Adrenal gland (tissue), 12 donors: Measurements from ENCODE around the gene ATP6V0A4. TPM values are rescaled to one million over a fixed set of nuclear protein-coding genes. Genes with fewer than 3 reads are reported as not detected.

Experiments
- DNase-seq, 7 donors: peaks; one replicate each; pipeline ENCODE4 v3.0.0-alpha.2; 2019 to 2020
- H3K27ac ChIP-seq, 5 donors: fragments of 200-600 bp; sonication (generic) in 4 of 5; 1 replicate in 3 of 5; 2 replicates in 2 of 5; pipeline versions ENCODE4 v1.5.1 to v1.8.0; 2016 to 2020; ENCODE audit warnings: mild to moderate bottlenecking in 1 of 5
- H3K27me3 ChIP-seq: fragments of 200-600 bp; 2 replicates; pipeline ENCODE4 v1.8.0; 2021
- H3K36me3 ChIP-seq, 2 donors: fragments of 200-600 bp; replicated peaks in 1 of 2; 1 replicate in 1 of 2; 2 replicates in 1 of 2; pipeline versions ENCODE4 v1.5.1 to v1.8.0; 2018 to 2022
- H3K4me1 ChIP-seq, 2 donors: fragments of 200-600 bp; replicated peaks in 1 of 2; 1 replicate in 1 of 2; 2 replicates in 1 of 2; pipeline versions ENCODE4 v1.5.1 to v1.8.0; 2018 to 2021
- H3K4me3 ChIP-seq, 4 donors: fragments of 200-600 bp; sonication (generic) in 3 of 4; one replicate each; pipeline ENCODE4 v1.5.1; 2016 to 2018
- H3K9me3 ChIP-seq, 3 donors: fragments of 200-600 bp; sonication (generic) in 1 of 3; replicated peaks in 1 of 3; 1 replicate in 2 of 3; 2 replicates in 1 of 3; pipeline versions ENCODE4 v1.5.1 to v1.8.0; 2016 to 2021
- POLR2A ChIP-seq, 2 donors: fragments of 450-650 bp; IDR thresholded peaks; one replicate each; pipeline ENCODE4 v1.6.1; 2017; ENCODE audit warnings: antibody characterized with exemption in 2 of 2, mild to moderate bottlenecking in 2 of 2, moderate library complexity in 1 of 2
- WGBS, 4 donors: extraction: QIAGEN DNeasy Blood & Tissue Kit in 2 of 4; methylation state at CpG; one replicate each; pipeline versions ENCODE4 v1.1.5 to v1.1.7; 2013 to 2017; 5-methylcytosine and 5-hydroxymethylcytosine counted together
- intact Hi-C, 2 donors: fragments of 100-400 bp; cut with DNase I; formaldehyde crosslinking; loops; one replicate each; pipeline versions ENCODE4 v1.14.1 to v1.15.0; 2022 to 2023
- polyA plus RNA-seq, 3 donors: library from polyadenylated mRNA; stranded (reverse); fragments of 200-250 nt in 2 of 3; fragments of 350-450 nt in 1 of 3; fragmentation: Illumina TruSeq in 1 of 3; extraction: RNeasy Lipid Tissue Mini Kit (QIAGEN cat#74804) in 1 of 3; gene quantifications; one replicate each; pipeline ENCODE4 v1.2.3, GENCODE V29; 2013 to 2014
- total RNA-seq, 9 donors: library from RNA; depleted of rRNA in 4 of 9; stranded (reverse); fragments of >200 nt in 4 of 9; fragments of 120-200 nt in 1 of 9; fragmentation: NEBNext Ultra II Directional in 1 of 9; extraction: Animal tissue kit (Norgen Biotek cat#: 25700) in 1 of 9; gene quantifications; one replicate each; pipeline versions ENCODE4 v1.1.0 to v1.2.4, GENCODE V29; 2013 to 2023
- TF ChIP-seq, protein P1 (sequence below), 6 experiments: fragments of 450-650 bp in 4 of 6; fragments of 200-600 bp in 2 of 6; sonication (generic) in 1 of 6; IDR thresholded peaks; 1 replicate in 5 of 6; 2 replicates in 1 of 6; pipeline versions ENCODE4 v1.5.1 to v1.8.0; 2016 to 2021; ENCODE audit warnings: antibody characterized with exemption in 6 of 6, mild to moderate bottlenecking in 2 of 6, moderate library complexity in 1 of 6
- donor health status: healthy with polysubstance abuse.
- donor health status: Bipolar disorder and iron deficiency.
- donor health status: DM: yes; HTN: yes; CAD: no.
- donor health status: DM: no; HTN: no; CAD: no.
- donor health status: DM: no; HTN: no; CAD: no.
- donor health status: DM: yes; HTN: yes; CAD: no.

The ATP6V0A4 gene
- total and polyA plus RNA-seq, 12 donors = 0.22 TPM; not detected in 11

DNA sequence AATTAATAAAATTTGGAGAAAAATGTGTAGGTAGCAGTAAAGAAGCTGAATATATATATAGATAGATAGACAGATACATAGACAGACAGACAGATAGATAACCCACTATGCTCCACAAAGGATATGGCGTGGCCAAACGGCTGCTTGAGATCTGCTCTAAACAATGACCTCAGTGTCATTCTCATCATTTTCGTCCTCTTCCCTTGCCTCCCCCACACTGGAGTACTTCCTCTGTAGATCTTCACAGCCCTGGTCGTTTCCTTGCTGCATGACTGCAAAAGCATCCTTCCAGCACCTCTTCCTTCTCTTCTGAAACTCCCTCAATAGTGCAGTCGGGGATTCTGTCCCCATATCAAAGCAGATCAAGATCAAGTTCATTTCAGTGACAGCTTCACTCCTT, 35.6 kb upstream of the ATP6V0A4 start:
- no peaks in the 10 kb centered on the region for H3K9me3 ChIP-seq
- intact Hi-C loops = no loop called here
- no peak overlapping the region for H3K27ac ChIP-seq
- 70 to 77% (median 72%) methylated on average over 5 of the region's 5 CpGs for WGBS, 4 donors
- no peak for DNase-seq
- TF ChIP-seq POLR2A (IDR thresholded peaks at IDR 0.05) = no peak
- TF ChIP-seq, protein P1, sequence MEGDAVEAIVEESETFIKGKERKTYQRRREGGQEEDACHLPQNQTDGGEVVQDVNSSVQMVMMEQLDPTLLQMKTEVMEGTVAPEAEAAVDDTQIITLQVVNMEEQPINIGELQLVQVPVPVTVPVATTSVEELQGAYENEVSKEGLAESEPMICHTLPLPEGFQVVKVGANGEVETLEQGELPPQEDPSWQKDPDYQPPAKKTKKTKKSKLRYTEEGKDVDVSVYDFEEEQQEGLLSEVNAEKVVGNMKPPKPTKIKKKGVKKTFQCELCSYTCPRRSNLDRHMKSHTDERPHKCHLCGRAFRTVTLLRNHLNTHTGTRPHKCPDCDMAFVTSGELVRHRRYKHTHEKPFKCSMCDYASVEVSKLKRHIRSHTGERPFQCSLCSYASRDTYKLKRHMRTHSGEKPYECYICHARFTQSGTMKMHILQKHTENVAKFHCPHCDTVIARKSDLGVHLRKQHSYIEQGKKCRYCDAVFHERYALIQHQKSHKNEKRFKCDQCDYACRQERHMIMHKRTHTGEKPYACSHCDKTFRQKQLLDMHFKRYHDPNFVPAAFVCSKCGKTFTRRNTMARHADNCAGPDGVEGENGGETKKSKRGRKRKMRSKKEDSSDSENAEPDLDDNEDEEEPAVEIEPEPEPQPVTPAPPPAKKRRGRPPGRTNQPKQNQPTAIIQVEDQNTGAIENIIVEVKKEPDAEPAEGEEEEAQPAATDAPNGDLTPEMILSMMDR (IDR thresholded peaks at IDR 0.05) = no peak
- no peaks in the 10 kb centered on the region for H3K4me1 ChIP-seq
- no peaks in the 10 kb centered on the region for H3K36me3 ChIP-seq
- H3K4me3 ChIP-seq = no peak overlapping the region
- no peaks in the 10 kb centered on the region for H3K27me3 ChIP-seq

DNA sequence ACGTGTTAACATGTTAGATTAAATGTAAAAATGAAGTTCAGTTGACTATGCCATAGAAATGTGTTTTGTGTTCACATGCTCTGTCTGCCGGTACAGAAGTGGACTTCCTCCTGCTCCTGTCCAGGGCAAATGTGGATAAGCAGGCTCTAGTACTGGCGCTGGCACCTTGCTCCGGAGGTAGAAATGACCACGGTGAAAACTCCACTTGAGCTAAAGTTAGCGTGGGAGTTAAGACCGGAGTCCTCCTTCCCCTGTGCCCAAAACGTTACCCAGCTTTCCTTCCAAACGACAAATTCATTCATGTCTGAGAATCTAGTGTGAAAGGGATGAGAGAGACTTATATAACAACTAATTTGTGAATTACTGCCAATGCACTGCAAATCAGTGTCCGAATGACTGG, 35.0 kb upstream of the ATP6V0A4 start:
- H3K9me3 ChIP-seq = no peaks in the 10 kb centered on the region
- no peaks in the 10 kb centered on the region for H3K4me1 ChIP-seq
- no peak overlapping the region for H3K4me3 ChIP-seq
- no peak overlapping the region for H3K27ac ChIP-seq
- H3K27me3 ChIP-seq = no peaks in the 10 kb centered on the region
- DNase-seq = no peak
- no peak for TF ChIP-seq POLR2A (IDR thresholded peaks at IDR 0.05)
- TF ChIP-seq, protein P1 (IDR thresholded peaks at IDR 0.05) = no peak
- intact Hi-C loops = no loop called here
- 89 to 94% (median 91%) methylated on average over 10 of the region's 10 CpGs for WGBS, 4 donors
- no peaks in the 10 kb centered on the region for H3K36me3 ChIP-seq

GRCh38 chr7:138829335-138829734, 31.3 kb upstream of the ATP6V0A4 start:
- H3K27me3 ChIP-seq = no peaks in the 10 kb centered on the region
- WGBS, 4 donors = 85 to 96% (median 91%) methylated on average over 11 of the region's 11 CpGs
- intact Hi-C loops = no loop called here
- no peaks in the 10 kb centered on the region for H3K9me3 ChIP-seq
- no peaks in the 10 kb centered on the region for H3K4me1 ChIP-seq
- DNase-seq = no peak
- H3K4me3 ChIP-seq = no peak overlapping the region
- H3K36me3 ChIP-seq = no peaks in the 10 kb centered on the region
- TF ChIP-seq POLR2A (IDR thresholded peaks at IDR 0.05) = no peak
- TF ChIP-seq, protein P1 (IDR thresholded peaks at IDR 0.05) = no peak
- no peak overlapping the region for H3K27ac ChIP-seq

- H3K27me3 ChIP-seq = no peaks in the 10 kb centered on the region
- H3K4me3 ChIP-seq = no peak overlapping the region
- WGBS, 4 donors = 69 to 84% (median 77%) methylated on average over 2 of the region's 2 CpGs
- H3K4me1 ChIP-seq = no peaks in the 10 kb centered on the region
- H3K27ac ChIP-seq = no peak overlapping the region
- no peaks in the 10 kb centered on the region for H3K36me3 ChIP-seq
- TF ChIP-seq, protein P1 (IDR thresholded peaks at IDR 0.05) = no peak
- no peak for TF ChIP-seq POLR2A (IDR thresholded peaks at IDR 0.05)
- no peaks in the 10 kb centered on the region for H3K9me3 ChIP-seq
- no peak for DNase-seq
- intact Hi-C loops = no loop called here
These were observed 30.3 kb upstream of the ATP6V0A4 start for GRCh38 chr7:138828302-138828701.
